B cell (primary cell): ENCODE data around the gene ADAMTS17. TPM values are rescaled to one million over a fixed set of nuclear protein-coding genes. Genes with fewer than 3 reads are reported as not detected.

Experiments used
- ATAC-seq: fragments of 200-7000 bp; cut with Tn5 transposase; one replicate; pipeline ENCODE4 v1.10.0; 2021; ENCODE audit warnings: low read depth, mild to moderate bottlenecking, moderate number of reproducible peaks, moderate library complexity
- CTCF ChIA-PET: fragments of 350-600 bp; sonication (Branson Sonifier 250); formaldehyde crosslinking; loops from one replicate; lab custom pipeline; 2021; ENCODE audit warnings: antibody characterized with exemption, inconsistent platforms; lab: Charles Lee
- POLR2A ChIA-PET: fragments of 350-600 bp; sonication (Branson Sonifier 250); formaldehyde crosslinking; loops from one replicate; lab custom pipeline; 2021; ENCODE audit warnings: antibody characterized with exemption; lab: Charles Lee
- DNase-seq: peaks from one replicate; pipeline ENCODE4 v3.0.0; 2013
- H2AFZ ChIP-seq: 2 replicates; pipeline ENCODE4 v1.6.1; 2012; ENCODE audit warnings: mild to moderate bottlenecking, low read depth, low read length; ENCODE audit not compliant: insufficient read depth, poor library complexity, severe bottlenecking
- H3K27ac ChIP-seq, 2 donors: 1 replicate in 1 of 2; 2 replicates in 1 of 2; pipeline ENCODE4 v1.5.1; 2012 to 2013; ENCODE audit warnings: low read length in 2 of 2, mild to moderate bottlenecking in 2 of 2, moderate library complexity in 1 of 2
- H3K27me3 ChIP-seq, 4 experiments: fragments of 200-600 bp in 1 of 4; sonication (generic) in 1 of 4; replicated peaks in 1 of 4; 1 replicate in 2 of 4; 2 replicates in 2 of 4; pipeline versions ENCODE4 v1.6.1 to v1.7.0; 2013 to 2016; ENCODE audit warnings: low read length in 3 of 4, mild to moderate bottlenecking in 2 of 4, mixed read lengths in 1 of 4, moderate library complexity in 1 of 4; ENCODE audit not compliant: insufficient read depth in 4 of 4, control insufficient read depth in 3 of 4; ENCODE audit errors: control extremely low read depth in 1 of 4
- H3K36me3 ChIP-seq, 2 experiments: replicated peaks in 1 of 2; 1 replicate in 1 of 2; 2 replicates in 1 of 2; pipeline versions ENCODE4 v1.6.1 to v1.7.1; 2013; ENCODE audit warnings: low read length in 1 of 2; ENCODE audit not compliant: insufficient read depth in 2 of 2, control insufficient read depth in 1 of 2; ENCODE audit errors: control extremely low read depth in 1 of 2, extremely low read depth in 1 of 2
- H3K4me1 ChIP-seq, 2 donors: fragments of 200-600 bp in 1 of 2; sonication (generic) in 1 of 2; 1 replicate in 1 of 2; 2 replicates in 1 of 2; pipeline versions ENCODE4 v1.5.1 to v1.6.1; 2013 to 2017; ENCODE audit warnings: low read length in 2 of 2; ENCODE audit not compliant: control insufficient read depth in 2 of 2, insufficient read depth in 2 of 2
- H3K4me2 ChIP-seq: replicated peaks from 2 replicates; pipeline ENCODE3; 2012; ENCODE audit warnings: mild to moderate bottlenecking, low read depth, low read length; ENCODE audit not compliant: poor library complexity, severe bottlenecking
- H3K4me3 ChIP-seq, 5 experiments: fragments of 200-600 bp in 1 of 5; sonication (generic) in 1 of 5; 1 replicate in 3 of 5; 2 replicates in 2 of 5; pipeline versions ENCODE4 v1.5.1 to v1.7.0; 2011 to 2016; ENCODE audit warnings: low read length in 4 of 5, mild to moderate bottlenecking in 4 of 5, low read depth in 2 of 5, control low read depth in 1 of 5, moderate library complexity in 1 of 5; ENCODE audit not compliant: insufficient read depth in 1 of 5; ENCODE audit errors: control extremely low read depth in 1 of 5, extremely low read depth in 1 of 5
- H3K79me2 ChIP-seq: fragments of 200-600 bp; sonication (generic); one replicate; pipeline ENCODE4 v1.6.0; 2016; ENCODE audit warnings: low read length; ENCODE audit not compliant: control insufficient read depth, insufficient read depth
- H3K9ac ChIP-seq: fragments of 200-600 bp; sonication (generic); 2 replicates; pipeline ENCODE4 v1.6.1; 2017; ENCODE audit warnings: mild to moderate bottlenecking, low read length, moderate library complexity
- H3K9me3 ChIP-seq, 3 donors: one replicate each; pipeline versions ENCODE4 v1.6.1 to v1.7.1; 2013; ENCODE audit warnings: low read length in 2 of 3; ENCODE audit not compliant: control insufficient read depth in 2 of 3, insufficient read depth in 1 of 3; ENCODE audit errors: control extremely low read depth in 1 of 3
- H4K20me1 ChIP-seq: 2 replicates; pipeline ENCODE4 v1.6.0; 2012; ENCODE audit warnings: mild to moderate bottlenecking, low read length; ENCODE audit not compliant: insufficient read depth, control insufficient read depth, poor library complexity, severe bottlenecking
- H3K27ac Mint-ChIP-seq: one replicate; pipeline ENCODE4 v1.8.0; 2021; ENCODE audit warnings: mixed read lengths
- H3K27me3 Mint-ChIP-seq: one replicate; pipeline ENCODE4 v1.8.0; 2021; ENCODE audit warnings: mixed read lengths
- H3K4me1 Mint-ChIP-seq: one replicate; pipeline ENCODE4 v1.8.0; 2021; ENCODE audit warnings: mixed read lengths
- H3K4me3 Mint-ChIP-seq: one replicate; pipeline ENCODE4 v1.8.0; 2021; ENCODE audit warnings: mixed read lengths
- H3K9me3 Mint-ChIP-seq: one replicate; pipeline ENCODE4 v1.8.0; 2022; ENCODE audit warnings: mixed read lengths; ENCODE audit not compliant: insufficient read depth
- EZH2 ChIP-seq: IDR thresholded peaks from 2 replicates; pipeline ENCODE4 v1.6.1; 2012; ENCODE audit warnings: borderline replicate concordance, low read depth, mild to moderate bottlenecking, moderate library complexity, low read length; ENCODE audit not compliant: insufficient read depth, poor library complexity, severe bottlenecking
- WGBS: methylation state at CpG from one replicate; pipeline ENCODE4 v1.1.5; 2013; ENCODE audit warnings: missing lambda C conversion rate; ENCODE audit not compliant: insufficient coverage; 5-methylcytosine and 5-hydroxymethylcytosine counted together
- intact Hi-C: fragments of 100-400 bp; cut with micrococcal nuclease; formaldehyde crosslinking; loops from one replicate; pipeline ENCODE4 v1.10.0; 2022
- polyA plus RNA-seq: library from polyadenylated mRNA; depleted of rRNA; stranded (reverse); fragments of >200 nt; gene quantifications from 2 replicates; pipeline ENCODE4 v1.2.3, GENCODE V29; 2012
- total RNA-seq, 2 donors: library from RNA; stranded (reverse); fragments of 120-200 nt in 1 of 2; gene quantifications; 1 replicate in 1 of 2; 2 replicates in 1 of 2; pipeline versions ENCODE4 v1.2.3 to v1.2.4, GENCODE V29; 2013 to 2022
- TF ChIP-seq, protein P1 (sequence below): fragments of 200-600 bp; IDR thresholded peaks from one replicate; pipeline ENCODE4 v1.8.0; 2022; ENCODE audit warnings: antibody characterized with exemption, mild to moderate bottlenecking

ADAMTS17 gene
- total and polyA plus RNA-seq, 2 donors (not counting 1 experiment from before 2014, with no cell fraction given) = 0.10 TPM; not detected in 1

- no peaks in the 10 kb centered on the region for H3K27me3 ChIP-seq
- no peak overlapping the region for H2AFZ ChIP-seq
- H3K4me3 Mint-ChIP-seq = no peak overlapping the region
- POLR2A ChIA-PET = no interaction called here
- no peaks in the 10 kb centered on the region for H3K4me1 ChIP-seq
- DNase-seq = no peak
- H3K27ac Mint-ChIP-seq = no peak overlapping the region
- H3K9me3 Mint-ChIP-seq = no peaks in the 10 kb centered on the region
- peaks cover 6% of the 10 kb centered on the region for H3K27me3 Mint-ChIP-seq
- no peak overlapping the region for H3K4me2 ChIP-seq
- ATAC-seq = no peak
- no peak overlapping the region for H3K4me3 ChIP-seq
- H3K9ac ChIP-seq = no peak overlapping the region
- H3K4me1 Mint-ChIP-seq = no peaks in the 10 kb centered on the region
- H3K36me3 ChIP-seq = no peaks in the 10 kb centered on the region
- no peak overlapping the region for H3K27ac ChIP-seq
- H3K79me2 ChIP-seq = no peaks in the 10 kb centered on the region
- WGBS = 92% methylated on average over 11 of the region's 11 CpGs
- intact Hi-C loops = no loop called here
- TF ChIP-seq, protein P1, sequence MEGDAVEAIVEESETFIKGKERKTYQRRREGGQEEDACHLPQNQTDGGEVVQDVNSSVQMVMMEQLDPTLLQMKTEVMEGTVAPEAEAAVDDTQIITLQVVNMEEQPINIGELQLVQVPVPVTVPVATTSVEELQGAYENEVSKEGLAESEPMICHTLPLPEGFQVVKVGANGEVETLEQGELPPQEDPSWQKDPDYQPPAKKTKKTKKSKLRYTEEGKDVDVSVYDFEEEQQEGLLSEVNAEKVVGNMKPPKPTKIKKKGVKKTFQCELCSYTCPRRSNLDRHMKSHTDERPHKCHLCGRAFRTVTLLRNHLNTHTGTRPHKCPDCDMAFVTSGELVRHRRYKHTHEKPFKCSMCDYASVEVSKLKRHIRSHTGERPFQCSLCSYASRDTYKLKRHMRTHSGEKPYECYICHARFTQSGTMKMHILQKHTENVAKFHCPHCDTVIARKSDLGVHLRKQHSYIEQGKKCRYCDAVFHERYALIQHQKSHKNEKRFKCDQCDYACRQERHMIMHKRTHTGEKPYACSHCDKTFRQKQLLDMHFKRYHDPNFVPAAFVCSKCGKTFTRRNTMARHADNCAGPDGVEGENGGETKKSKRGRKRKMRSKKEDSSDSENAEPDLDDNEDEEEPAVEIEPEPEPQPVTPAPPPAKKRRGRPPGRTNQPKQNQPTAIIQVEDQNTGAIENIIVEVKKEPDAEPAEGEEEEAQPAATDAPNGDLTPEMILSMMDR = no peak
- no peak for TF ChIP-seq EZH2
- no peaks in the 10 kb centered on the region for H4K20me1 ChIP-seq
- CTCF ChIA-PET = no interaction called here
- peaks cover 0 to 29% (median 9%) of the 10 kb centered on the region in 3 donors for H3K9me3 ChIP-seq
Measured at GRCh38 chr15:100168787-100169186, 173.0 kb downstream of the ADAMTS17 start.

DNA sequence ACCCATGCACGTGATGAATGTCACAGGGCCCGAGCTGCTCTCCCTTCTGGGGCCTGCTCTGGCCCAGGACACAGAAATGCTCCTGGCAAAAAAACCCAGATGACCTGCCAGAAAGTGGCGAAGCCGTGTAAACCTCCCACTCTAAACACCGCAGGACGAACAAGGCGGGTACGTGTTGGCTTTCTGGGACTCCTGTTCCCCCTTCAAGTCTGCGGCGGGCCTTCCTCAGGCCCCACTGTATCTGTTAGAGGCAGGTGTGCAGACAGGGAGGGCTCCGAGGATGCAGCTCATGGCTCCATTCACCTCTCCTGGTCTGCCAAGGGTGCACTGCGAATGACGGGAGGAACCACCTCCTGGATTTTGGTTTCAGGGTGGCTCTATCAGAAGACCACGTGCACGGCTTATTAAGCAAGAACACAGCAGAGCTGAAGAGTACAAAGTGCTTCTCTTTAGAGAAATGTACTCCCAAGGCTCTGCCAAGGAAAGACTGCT is 173.8 kb downstream of the ADAMTS17 start:
- Histone ChIP-seq H3K9ac (no peak overlapping the region), H4K20me1 (no peaks in the 10 kb centered on the region), H3K36me3 (no peaks in the 10 kb centered on the region), H3K9me3 (peaks cover 0 to 22% (median 1%) of the 10 kb centered on the region in 3 donors), H3K4me2 (no peak overlapping the region), H2AFZ (no peak overlapping the region), H3K4me3 (no peak overlapping the region), H3K4me1 (no peaks in the 10 kb centered on the region), H3K27ac (no peak overlapping the region), H3K27me3 (no peaks in the 10 kb centered on the region), H3K79me2 (no peaks in the 10 kb centered on the region)
- DNase-seq (no peak), ATAC-seq (no peak)
- H3K27me3 Mint-ChIP-seq = peaks cover 6% of the 10 kb centered on the region
- no peak overlapping the region for H3K4me3 Mint-ChIP-seq
- no peaks in the 10 kb centered on the region for H3K9me3 Mint-ChIP-seq
- TF ChIP-seq EZH2 = no peak
- TF ChIP-seq, protein P1 = no peak
- intact Hi-C loops = no loop called here
- no peak overlapping the region for H3K27ac Mint-ChIP-seq
- POLR2A ChIA-PET = no interaction called here
- 92% methylated on average over 12 of the region's 15 CpGs for WGBS
- H3K4me1 Mint-ChIP-seq = no peaks in the 10 kb centered on the region
- CTCF ChIA-PET = no interaction called here
